ENCODE results near the gene TAF11. TPM values are rescaled to one million over a fixed set of nuclear protein-coding genes. Genes with fewer than 3 reads are reported as not detected.

TAF11 gene
- total RNA-seq: 31.6 and 32.6 TPM in 2 replicates

GRCh38 chr6:34887753-34888513 lies at the start of gene TAF11:
Gene TAF11 (minus strand): TSS chr6:34888042. CDS start chr6:34887957, 85 bp downstream.

GRCh38 chr6:34888874-34889555 lies 1.2 kb upstream of the TAF11 start, which contains the start of gene ANKS1A:
Gene ANKS1A (plus strand): TSS chr6:34889255. CDS start chr6:34889403, 148 bp downstream.

Other genes with a start within 250 kb of the TAF11 start
- gene ILRUN, start 191.3 kb downstream of the TAF11 start, total RNA-seq: 28.2 and 36.9 TPM in 2 replicates
- gene SNRPC, start 130.5 kb downstream of the TAF11 start, total RNA-seq: 59.0 and 77.6 TPM in 2 replicates
- 4.4 and 7.1 TPM in 2 replicates for gene BLTP3A, start 96.0 kb downstream of the TAF11 start, total RNA-seq
- 9.4 and 13.2 TPM in 2 replicates for gene ANKS1A, start 1.2 kb upstream of the TAF11 start, total RNA-seq

Data from endothelial cell of coronary artery (primary cell).